Measurements from ENCODE around the gene LPP.

GRCh38 chr3:188900421-188900951 lies 746.5 kb downstream of the LPP start:
- TF ChIP-seq, protein P1, sequence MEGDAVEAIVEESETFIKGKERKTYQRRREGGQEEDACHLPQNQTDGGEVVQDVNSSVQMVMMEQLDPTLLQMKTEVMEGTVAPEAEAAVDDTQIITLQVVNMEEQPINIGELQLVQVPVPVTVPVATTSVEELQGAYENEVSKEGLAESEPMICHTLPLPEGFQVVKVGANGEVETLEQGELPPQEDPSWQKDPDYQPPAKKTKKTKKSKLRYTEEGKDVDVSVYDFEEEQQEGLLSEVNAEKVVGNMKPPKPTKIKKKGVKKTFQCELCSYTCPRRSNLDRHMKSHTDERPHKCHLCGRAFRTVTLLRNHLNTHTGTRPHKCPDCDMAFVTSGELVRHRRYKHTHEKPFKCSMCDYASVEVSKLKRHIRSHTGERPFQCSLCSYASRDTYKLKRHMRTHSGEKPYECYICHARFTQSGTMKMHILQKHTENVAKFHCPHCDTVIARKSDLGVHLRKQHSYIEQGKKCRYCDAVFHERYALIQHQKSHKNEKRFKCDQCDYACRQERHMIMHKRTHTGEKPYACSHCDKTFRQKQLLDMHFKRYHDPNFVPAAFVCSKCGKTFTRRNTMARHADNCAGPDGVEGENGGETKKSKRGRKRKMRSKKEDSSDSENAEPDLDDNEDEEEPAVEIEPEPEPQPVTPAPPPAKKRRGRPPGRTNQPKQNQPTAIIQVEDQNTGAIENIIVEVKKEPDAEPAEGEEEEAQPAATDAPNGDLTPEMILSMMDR (IDR thresholded peaks at IDR 0.05; ENCODE audit: low read length): no peak
- no peak for TF ChIP-seq EZH2 (IDR thresholded peaks at IDR 0.05; ENCODE audit: borderline replicate concordance, low read length)
